Globus pallidus (tissue), 1 donor: ENCODE measurements around the gene MX1.
A peak's percentile ranks its signal among the peaks of the same experiment; 100 is the strongest.

Source experiments
- DNase-seq: peaks from one replicate; pipeline ENCODE4 v3.0.0-alpha.2; 2015; ENCODE audit warnings: low spot score

The MX1 gene, protein sequence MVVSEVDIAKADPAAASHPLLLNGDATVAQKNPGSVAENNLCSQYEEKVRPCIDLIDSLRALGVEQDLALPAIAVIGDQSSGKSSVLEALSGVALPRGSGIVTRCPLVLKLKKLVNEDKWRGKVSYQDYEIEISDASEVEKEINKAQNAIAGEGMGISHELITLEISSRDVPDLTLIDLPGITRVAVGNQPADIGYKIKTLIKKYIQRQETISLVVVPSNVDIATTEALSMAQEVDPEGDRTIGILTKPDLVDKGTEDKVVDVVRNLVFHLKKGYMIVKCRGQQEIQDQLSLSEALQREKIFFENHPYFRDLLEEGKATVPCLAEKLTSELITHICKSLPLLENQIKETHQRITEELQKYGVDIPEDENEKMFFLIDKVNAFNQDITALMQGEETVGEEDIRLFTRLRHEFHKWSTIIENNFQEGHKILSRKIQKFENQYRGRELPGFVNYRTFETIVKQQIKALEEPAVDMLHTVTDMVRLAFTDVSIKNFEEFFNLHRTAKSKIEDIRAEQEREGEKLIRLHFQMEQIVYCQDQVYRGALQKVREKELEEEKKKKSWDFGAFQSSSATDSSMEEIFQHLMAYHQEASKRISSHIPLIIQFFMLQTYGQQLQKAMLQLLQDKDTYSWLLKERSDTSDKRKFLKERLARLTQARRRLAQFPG

DNA sequence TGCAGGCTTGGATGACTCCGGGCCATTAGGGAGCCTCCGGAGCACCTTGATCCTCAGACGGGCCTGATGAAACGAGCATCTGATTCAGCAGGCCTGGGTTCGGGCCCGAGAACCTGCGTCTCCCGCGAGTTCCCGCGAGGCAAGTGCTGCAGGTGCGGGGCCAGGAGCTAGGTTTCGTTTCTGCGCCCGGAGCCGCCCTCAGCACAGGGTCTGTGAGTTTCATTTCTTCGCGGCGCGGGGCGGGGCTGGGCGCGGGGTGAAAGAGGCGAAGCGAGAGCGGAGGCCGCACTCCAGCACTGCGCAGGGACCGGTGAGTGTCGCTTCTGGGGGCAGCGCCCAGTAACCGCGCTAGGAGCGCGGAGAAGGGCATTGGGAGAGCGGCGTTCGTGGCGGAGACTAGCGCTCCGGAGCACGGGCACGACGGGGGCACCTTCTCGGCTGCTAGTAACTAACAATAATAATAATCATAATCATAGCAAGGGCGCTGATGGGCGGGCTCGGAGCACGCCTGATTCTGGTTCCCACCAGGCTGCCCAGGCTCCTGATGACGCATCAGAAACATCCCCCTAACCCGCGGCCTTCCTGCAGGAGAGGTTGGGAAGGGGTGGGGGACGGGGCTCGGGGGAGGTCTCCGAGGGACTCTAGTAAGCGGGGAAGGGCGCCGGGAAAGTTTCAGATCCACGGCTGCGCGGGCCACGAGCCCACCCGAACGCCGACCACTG, at the start of gene MX1:
TSS of gene MX1 (plus strand) at position 286 of the 722 bp plus-strand sequence. CDS start 5,832 bp downstream, outside the sequence.
- peak; percentile 38 for DNase-seq

DNA sequence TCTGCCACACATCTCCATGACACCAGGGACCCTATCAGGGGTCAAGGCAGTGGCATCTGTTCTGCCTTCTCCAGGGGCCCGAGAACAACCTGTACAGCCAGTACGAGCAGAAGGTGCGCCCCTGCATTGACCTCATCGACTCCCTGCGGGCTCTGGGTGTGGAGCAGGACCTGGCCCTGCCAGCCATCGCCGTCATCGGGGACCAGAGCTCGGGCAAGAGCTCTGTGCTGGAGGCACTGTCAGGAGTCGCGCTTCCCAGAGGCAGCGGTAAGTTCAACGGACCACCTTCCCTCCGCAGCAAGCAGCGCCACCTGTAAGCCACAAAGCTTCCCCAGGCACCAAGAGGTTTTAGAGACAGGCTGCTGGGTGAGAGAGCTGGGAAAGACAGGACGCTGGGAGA, 48.3 kb upstream of the MX1 start:
- DNase-seq, result no peak

DNA sequence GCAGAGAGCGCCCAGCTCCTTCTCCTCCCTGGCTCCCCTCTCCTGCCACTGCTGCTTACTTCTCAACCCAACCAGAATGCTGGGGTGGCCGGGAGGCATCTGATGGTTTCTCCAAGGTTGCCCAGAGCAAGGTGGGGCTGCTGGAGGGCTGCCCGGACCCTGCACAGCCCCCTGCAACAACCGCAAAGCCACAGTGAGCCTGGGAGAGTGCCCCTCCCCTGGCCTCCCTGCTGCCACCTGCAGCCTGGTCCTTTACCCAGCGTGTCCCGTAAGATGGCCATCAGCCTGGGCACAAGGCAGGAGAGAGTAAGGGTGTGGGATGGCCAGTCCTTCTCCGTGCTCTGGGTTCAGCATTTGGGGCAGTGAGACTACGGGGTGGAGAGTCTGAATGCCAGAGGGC, 47.2 kb upstream of the MX1 start:
- DNase-seq, result no peak

DNA sequence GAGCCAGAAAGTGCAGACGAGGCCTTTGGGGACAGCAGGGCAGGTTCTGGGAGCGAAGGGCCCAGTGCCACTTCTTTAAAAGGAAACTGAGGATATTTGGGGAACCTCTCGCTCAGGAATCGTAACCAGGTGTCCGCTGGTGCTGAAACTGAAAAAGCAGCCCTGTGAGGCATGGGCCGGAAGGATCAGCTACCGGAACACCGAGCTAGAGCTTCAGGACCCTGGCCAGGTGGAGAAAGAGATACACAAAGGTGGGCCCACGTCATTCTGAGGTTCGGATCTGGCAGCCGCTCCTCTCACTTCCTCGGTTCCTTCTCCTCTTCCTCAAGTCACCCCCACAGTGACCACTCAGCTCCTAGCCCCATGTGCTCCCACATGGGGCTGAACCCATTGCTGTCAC, 46.1 kb upstream of the MX1 start:
- no peak for DNase-seq

DNA sequence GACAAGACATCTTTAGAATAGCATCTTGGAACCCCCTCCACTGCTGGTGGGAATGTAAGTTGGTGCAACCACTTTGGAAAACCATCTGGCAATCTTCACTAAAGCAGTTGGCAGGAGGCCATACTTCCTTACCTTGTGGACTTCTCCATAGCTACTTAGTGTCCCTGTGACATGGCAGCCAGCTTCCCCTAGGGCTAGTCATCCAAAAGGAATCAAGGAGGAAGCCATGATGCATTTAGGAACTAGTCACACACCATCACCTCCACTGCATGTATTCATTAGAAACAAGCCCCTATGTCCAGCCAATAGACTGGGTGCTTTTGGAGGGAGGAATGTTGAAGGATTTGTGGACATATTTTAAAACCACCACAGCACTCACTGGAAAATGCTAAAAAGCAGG, 44.3 kb upstream of the MX1 start:
- no peak for DNase-seq

DNA sequence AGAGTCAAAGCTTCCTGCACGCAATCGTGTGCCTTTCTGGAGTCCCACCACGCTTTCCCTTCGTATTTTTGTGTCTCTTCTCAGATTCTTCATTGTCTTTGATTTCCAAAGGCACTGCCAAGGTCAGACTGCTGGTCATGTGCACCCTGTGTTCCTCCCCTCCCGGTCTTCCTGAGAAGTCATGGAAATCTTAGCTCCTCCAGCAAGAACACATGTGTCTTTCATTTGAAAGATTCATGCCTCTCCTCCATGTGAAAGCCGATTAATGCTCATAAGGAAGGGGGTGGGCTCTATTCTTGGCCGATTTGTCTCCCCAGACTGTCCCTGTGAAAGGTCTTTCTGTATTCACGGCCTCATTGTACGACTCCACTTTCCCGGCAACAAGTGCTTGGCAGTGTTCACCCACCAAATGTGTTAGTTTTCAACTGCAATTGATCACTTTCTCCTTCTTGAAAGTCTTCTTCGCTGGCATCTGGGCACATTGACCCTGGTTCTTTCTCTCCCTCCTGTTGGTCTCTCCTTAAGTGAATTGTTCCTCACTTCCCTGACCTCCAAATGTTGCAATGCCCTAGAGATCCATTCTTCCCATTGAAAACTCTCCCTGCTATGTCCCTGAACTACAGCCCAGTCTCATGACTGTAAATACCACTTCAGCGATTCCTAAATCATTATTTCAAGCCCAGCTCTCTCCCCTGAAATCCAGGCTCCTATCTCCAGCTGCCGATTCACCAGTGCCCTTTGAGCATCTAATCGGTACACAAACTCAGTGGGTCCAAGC, 38.8 kb upstream of the MX1 start:
- DNase-seq, result no peak

DNA sequence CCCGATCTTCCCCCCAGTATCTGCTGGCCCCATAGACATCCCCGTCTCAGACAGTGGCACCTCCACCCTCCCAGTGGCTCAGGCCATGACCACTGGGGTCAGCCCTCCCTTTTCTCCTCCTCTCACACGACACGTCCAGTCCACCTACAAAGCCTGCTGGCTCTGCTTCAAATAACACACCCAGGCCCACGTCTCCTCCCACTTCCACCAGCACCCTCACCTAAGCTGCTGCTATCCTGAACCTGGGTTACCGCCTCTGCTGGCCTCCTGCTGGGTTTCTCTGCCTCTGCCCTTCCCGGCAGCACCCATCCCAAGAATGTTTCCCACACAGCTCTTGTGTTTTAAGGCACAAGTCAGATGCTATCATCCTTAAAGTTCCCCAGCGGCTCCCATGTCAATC, 38.2 kb upstream of the MX1 start:
- no peak for DNase-seq

DNA sequence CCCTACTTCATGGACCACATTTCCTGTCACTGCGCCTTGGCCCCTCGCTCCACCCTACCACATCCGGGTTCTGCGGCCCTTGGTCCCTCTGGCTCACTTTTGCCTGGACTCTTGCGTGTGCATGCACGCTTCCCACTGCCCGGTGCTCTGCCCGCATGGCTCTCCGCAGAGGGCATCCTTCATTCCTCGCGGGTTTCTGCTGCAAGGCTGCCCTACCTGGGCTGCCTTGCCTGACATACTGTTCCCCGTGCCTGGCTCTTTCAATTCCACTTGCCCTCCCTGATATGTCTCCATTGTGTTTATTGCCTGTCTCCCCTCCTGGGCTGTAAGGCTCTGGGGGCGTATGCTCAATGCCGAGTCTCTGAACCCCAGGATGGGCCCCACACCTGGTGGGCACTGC, 37.8 kb upstream of the MX1 start:
- no peak for DNase-seq

DNA sequence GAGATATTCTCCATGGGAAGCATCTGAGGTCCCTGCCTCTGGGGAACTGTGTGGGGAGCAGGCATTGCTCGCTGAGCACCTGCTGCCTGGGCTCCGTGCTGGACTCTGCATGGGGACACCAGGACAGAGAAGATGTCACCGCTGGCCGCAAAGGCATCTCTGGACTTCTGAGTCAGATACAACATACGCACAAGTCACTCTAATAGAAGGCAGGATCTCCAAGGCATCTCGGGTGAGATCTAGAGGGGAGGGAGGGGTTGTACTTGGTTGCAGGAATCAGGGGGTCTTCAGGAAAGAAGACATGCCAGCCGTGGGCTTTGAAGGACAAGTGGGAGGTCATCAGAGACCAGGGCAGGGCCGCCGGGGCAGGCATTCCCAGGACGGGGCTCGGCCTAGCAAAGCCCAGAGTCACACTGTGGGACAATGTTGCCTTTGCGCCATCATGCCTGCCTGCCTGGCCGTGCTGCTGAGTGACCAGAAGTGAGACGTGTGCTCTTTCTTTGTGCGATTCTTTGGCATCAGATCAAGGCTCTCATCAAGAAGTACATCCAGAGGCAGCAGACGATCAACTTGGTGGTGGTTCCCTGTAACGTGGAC, 35.9 kb upstream of the MX1 start:
- DNase-seq, result no peak

DNA sequence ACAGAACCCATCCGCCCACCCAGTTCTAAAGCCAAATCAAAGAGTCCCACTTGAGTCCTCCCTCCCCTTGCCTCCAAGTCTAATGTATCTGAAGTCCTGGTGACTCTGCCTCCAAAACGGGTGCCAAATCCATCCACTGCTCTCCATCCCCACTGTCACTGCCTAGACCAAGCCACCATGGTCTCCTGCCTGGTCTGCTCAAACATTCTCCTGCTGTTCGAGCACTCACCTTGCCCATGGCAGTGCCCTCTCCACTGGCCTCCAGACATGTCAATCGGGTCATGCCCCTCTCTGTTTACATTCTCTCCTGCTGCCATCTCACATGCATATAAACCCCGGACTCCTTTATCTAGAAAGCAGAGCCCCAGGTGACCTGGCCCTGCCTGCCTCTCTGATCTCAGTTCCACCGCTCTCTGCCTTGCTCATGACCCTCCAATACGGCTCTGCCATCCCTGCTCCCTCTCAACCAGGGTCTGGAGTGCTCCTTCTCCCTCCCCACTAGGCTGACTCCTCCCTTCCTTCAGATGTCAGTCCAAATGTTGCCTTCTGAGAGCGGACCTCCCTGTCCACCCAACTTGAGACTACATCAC, 32.1 kb upstream of the MX1 start:
- DNase-seq, result no peak

DNA sequence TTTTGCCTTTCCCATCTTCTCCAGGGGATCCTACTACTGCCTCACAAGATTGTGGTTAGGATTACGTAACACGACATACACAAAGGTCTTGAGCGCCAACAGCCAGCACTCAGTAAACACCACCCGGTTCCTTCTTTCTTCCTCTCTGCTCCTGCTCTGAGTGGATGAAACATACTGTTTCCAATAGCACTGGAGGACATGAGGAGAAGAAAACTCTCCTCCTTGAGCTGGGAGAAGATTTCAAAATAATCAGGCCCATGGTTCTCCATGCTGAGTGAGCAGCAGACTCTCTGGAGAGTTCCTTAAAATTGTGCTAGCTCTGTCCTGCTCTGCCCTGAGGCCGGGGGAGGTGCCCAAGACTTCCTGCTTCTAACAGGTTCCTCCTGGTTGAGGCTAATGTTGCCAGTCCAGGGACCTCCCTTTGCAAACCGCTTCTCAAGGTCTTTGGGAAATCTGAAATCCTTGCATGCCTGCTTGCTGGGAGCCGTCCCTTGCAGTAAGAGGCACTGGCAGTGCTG, 29.4 kb upstream of the MX1 start:
- peak; percentile 24 for DNase-seq

DNA sequence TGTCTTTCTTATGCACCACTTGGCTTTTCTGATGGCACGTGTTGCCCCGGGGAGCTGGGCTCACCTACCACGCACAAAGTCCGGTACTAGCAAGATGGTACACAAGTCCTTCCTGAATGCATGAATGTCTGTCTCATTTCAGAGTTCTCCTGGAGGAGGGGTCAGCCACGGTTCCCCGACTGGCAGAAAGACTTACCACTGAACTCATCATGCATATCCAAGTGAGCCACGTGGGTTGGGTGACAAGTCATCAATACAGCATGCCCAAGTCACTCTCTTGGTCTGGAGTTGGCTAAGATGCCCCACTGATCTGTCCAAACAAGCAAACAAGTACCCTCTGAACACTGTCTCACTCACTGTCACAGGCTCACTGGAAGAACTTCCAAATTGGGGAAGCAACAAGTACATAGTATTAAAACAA, 28.6 kb upstream of the MX1 start:
- DNase-seq, result no peak

DNA sequence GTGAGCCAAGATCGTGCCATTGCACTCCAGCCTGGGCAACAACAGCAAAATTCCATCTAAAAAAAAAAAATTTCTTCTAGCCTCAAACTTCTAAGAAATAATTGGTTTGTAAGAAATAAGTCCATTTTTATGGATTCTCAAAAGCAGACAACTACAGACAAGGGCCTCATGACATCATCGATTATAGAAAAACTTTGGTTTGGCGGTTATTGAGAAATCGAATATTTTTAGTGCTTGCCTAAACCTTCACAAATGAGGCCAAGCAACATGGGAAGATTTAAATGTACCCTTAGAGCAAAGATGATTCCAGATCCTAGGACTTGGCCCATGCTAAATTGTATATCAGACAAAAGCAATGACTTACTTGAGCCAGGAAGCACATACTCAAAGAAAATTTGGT, 27.8 kb upstream of the MX1 start:
- DNase-seq, result no peak

DNA sequence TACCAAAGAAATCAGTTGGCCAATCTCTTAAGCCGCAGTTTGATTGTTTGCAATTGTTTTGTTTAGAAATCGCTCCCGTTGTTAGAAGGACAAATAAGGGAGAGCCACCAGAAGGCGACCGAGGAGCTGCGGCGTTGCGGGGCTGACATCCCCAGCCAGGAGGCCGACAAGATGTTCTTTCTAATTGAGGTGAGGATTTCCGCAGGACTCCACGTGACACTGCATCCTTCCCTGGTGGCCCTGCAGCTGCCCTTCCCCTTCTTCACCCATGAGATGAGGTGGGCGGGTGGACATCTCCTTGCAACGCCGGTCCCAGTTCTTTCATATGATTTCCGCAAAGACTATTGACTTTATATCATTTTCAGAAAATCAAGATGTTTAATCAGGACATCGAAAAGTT, 27.2 kb upstream of the MX1 start:
- DNase-seq, result no peak

DNA sequence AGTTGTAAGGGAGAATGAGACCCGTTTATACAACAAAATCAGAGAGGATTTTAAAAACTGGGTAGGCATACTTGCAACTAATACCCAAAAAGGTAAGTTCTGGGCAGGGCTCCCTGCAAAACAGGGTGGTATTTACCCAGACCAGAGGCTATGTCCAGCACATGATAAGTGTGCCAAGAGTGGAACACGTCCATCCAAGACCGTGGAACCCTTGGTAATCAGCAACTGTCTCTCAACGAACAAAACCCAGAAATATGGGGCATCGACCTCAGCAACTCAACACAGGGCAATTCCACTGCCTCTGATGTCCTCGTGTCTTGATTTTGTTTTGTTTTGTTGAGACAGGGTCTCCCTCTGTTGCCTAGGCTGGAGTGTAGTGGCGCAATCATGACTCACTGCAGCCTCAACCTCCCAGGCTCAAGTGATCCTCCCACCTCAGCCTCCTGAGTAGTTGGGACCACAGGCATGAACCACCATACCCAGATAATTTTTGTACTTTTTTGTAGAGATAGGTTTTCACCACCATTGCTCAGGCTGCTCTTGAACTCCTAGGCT, 26.7 kb upstream of the MX1 start:
- DNase-seq, result no peak

DNA sequence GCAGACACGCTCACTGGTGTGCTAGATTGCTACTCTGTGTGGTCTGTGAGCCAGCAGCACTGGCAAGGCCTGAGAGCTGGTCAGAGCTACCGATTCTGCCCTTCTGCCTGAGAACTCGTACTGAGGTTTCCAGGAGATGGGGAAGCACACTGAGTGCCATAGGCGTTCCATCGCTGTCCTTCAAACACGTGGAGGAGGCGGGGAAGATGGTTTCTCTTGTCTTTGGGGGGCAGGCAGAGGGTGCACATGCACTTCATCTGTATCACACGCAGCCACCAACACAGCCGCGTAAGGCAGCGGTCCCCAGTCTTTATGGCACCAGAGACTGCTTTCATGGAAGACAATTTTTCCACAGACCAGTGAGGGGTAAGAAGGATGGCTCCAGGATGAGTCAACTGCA, 23.8 kb upstream of the MX1 start:
- no peak for DNase-seq

DNA sequence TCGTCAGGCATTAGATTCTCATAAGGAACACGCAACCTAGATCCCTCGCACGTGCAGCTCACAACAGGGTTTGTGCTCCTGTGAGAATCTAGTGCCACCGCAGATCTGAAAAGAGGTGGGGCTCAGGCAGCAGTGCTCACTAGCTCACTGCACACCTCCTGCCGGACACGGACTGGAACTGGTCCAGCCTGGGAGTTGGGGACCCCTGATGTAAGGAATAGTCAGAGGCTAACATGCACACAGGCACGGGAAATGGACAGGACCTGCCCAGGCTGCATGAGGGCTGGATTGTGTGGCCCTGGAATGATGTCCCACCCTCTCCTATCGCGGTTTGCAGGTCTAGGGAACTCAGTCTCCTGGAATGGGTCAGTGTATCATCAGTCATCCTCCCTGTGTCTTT, 23.2 kb upstream of the MX1 start:
- no peak for DNase-seq

DNA sequence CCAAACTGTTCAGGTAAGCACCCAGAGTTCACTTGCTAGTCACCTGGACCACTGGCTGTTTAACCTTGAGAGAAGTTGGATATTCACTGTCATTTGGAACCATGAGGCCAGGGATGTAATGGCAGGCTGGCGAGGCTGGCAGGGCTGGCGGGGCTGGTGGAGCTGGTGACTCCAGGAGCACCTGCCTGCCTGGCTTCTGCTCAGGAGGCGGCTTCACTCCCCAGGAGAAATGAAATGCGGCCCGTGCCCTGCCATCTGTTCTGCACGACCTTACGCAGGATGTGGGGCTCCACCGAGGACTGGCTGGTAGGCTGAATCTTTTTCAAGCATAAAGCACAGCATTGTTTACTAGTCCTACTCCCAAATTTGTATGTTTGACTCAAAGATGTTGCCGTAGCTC, 22.7 kb upstream of the MX1 start:
- no peak for DNase-seq

DNA sequence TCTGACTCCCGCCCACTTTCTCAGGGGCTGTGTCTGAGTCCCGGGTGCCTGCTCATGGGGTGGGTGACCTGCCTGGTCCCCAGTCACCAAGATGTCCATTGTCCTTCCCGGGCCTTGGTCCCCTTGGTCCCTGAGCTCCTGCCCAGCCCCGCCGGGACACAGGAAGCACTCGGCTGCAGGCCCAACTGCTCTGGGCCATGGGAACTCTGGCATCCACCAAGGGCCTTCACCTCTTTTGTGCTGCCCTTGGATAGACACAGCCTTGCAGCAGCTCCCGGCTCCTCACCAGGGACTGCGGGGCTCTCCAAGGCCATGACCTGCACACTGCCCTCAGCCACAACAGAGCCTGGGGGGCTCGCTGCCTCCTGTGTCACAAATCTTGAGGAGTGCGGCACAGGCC, 22.1 kb upstream of the MX1 start:
- no peak for DNase-seq

DNA sequence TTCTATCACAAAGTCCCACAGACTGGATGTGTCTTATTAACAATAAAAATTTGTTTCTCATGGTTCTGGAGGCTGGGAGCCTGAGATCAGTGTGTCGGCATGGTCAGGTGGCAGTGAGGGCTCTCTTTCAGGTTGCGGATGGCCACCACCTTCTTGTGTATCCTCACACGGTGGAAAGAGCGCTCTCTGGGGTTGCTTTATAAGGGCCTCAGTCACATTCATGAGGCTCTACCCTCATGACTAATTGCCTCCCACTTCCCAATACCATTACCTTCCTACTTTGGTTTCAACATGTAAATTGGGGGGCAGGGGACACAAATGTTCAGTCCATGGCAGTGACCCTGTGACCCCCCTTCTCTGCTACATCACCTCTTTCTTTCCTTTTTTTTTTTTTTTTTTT, 20.7 kb upstream of the MX1 start:
- no peak for DNase-seq

DNA sequence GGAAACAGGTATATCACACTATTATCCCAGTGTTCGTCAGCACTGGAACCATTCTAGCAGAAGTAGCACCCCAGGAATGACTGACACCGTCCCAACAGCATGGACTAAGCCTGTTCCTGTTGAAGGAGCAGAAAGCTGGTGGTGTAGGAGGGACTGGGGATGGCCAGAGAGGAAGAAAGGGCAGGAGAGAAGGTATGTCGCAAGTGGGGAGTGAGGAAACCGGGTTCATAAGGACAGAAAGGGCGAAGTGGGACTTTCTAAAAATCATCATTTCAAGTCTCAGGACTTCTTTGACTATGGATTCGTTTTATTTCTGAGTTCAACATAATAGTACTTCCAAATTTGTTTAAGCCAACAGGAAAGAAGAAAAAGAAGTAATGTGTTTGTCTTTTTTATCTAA, 19.7 kb upstream of the MX1 start:
- DNase-seq, result no peak
